ENCODE data around the gene NSD1.
"Not testable (repeated sequence)": the region's sequence is repeated elsewhere in the genome, so short reads cannot be mapped to it uniquely, and the experiment has no call there.

NSD1 gene

DNA sequence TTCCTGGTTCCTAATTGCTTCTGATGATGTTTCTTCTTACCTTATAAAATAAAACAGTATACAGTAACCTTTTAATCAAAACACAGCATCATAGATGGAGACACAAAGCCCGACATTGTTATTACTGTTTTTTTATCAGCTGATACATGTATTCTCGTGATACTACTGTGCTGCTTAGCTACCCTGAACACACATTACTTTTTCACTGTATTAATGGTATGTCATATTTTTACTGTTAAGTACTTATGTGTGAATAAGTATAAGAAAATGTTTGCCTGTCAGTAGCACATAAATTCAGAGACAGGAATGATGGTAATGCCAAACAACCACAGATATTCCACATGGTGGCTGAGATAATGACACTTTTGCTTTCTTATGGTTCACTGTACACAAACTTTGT is 101.3 kb downstream of the NSD1 start:
- no peak for DNase-seq

DNA sequence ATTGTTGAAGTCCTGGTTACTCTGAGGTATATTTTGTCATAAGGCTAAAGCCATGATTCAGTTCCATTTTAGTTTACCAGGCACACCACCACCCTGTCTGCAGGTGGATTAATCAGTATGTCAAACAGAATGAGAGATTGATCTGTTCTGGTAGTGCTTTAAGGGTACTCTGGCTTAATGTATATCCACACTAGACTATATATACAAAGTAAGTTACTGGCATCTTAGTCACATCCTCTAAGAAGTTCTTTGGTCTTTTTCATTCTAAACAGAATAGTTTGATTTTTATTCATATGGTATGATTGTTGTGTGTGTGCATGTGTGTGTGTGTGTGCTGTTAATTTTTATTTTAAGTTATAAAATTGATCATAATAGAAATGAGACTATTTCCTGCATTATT is 108.2 kb downstream of the NSD1 start:
- DNase-seq: no peak

DNA sequence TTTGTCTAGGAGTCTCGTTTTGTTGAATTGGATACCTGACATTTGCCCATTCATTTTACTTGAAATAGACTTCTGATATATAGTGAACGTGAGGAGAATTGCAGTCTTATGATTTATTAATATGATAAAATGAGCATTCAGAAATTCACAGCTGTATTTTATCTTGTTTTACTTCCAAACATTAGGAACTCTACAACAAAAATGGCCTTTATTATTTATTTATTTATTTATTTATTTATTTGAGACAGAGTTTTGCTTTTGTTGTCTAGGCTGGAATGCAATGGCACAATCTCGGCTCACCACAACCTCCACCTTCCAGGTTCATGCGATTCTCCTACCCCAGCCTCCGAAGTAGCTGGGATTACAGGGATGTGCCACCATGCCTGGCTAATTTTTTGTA is 108.7 kb downstream of the NSD1 start:
- no peak for DNase-seq

DNA sequence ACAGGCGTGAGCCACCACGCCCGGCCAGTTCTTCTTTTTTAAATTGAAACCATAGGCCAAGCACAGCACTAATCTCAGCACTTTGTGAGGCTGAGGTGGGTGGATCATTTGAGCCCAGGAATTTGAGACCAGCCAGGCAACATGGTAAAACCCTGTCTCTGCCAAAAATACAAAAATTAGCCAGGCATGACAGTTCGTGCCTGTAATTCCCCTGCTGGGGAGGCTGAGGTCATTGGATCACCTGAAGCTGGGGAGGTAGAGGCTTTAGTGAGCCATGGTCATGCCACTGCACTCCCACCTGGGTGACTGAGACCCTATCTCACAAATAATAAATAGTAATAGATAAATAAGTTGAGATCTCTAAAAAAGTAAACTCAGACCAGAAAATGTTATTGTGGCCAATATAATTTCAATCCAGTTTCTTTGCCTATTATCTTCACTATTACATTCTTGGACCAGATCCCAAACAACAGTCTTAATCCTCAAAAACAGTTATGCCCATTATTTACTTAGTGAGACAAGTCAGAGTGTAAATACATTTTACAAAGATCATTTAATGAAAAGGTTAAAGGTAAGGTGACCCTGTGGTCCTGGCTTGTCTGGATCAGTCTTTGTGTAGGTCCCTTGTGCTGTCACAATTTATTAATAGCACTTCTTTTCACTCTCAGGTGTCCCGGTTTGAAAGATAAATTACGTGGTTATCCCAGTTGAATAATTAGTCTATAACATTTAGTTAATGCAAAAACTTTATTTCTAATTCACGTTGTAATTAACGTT is 116.4 kb downstream of the NSD1 start:
- no peak for DNase-seq

DNA sequence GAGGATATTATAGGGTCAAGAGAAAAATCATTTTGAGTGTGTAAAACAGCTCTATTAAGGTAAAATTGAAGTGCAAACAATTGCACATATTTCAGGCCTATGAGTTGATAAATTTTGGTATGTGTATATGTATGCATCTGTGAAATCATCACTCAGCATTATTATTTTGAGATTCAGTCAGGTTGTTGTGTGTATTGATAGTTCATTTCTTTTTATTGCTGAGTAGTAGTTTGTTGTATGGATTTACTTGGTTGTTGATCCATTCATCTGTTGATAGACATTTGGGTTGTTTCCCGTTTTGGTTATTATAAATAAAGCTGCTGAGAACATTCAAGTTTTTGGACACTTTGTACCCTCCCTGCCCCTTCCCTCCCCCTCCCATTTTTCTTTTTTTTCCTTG is 119.7 kb downstream of the NSD1 start:
- no peak for DNase-seq

DNA sequence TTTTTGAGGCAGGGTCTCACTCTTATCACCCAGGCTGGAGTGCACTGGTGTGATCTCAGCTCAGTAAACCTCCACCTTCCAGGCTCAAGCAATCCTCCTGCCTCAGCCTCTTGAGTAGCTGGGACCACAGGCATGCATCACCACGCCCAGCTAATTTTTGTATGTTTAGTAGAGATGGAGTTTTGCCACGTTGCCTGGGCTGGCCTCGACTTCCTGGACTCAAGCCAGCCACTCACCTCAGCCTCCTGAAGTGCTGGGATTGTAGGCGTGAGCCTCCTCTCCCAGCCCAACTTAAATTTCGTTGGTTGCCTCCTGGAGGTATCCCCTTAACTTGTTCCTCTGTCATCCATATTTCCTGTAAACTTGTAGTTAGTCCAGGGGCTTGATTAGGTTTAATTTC is 122.7 kb downstream of the NSD1 start:
- DNase-seq: no peak

DNA sequence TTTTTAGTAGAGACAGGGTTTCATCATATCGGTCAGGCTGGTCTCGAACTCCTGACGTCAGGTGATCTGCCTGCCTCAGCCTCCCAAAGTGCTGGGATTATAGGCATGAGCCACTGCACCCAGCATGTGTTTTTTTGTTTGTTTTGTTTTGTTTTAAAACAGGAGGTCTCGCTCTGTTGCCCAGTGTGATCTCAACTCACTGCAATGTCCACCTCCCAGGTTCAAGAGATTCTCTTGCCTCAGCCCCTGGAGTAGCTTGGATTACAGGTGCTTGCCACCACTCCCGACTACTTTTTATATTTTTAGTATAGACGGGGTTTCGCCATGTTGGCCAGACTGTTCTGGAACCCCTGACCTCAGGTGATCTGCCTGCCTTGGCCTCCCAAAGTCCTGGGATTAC is 125.1 kb downstream of the NSD1 start:
- not testable (repeated sequence) for DNase-seq

DNA sequence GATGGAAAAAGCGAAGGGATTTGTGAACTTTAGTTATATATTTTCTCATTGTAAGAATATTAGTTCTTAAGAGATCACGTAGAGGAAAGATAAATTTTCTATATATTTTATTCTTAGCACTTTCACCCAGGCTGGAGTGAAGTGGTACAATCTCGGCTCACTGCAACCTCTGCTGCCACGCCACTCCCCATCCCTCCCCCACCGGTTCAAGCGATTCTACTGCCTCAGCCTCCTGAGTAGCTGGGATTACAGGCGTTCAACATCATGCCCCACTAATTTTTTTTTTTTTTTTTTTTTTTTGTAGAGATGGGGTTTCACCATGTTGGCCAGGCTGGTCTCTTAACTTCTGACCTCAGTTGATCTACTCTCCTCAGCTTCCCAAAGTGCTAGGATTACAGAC is 127.4 kb downstream of the NSD1 start:
- no peak for DNase-seq

DNA sequence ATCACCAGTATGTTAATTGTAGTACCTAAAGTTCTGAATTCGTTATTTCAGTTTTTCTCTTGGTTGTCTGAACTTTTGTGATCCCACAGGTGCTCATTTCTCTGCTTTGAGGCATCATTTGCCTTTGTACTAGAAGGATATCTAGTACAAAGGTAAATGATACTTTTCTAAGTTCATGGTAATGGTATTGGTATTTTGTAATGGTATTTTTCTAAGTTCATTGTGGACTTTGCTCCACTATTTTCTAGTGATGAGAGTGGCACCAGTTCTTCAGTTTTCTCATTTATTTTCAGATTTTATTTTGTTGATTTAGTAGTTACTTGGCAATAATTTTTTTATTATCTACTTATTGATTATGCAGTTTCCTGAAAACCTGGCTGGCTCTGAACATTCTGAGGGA is 127.9 kb downstream of the NSD1 start:
- DNase-seq: no peak

DNA sequence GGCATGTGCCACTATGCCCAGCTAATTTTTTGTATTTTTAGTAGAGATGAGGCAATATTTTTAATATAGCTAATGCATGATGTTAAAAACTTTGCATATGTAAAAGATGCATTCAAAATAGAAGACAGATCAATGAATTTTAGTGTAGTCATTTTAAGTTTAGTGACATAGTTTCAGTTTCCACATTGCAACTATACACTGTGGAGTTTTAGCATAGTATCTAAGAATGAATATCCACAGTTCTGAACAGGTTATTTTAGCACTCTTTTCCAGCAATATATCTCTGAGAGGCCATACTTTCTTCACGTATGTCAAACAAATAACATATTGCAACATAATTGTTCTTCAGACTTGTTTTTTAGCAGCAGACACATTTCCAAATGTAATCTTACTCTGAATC is 130.6 kb downstream of the NSD1 start:
- no peak for DNase-seq

DNA sequence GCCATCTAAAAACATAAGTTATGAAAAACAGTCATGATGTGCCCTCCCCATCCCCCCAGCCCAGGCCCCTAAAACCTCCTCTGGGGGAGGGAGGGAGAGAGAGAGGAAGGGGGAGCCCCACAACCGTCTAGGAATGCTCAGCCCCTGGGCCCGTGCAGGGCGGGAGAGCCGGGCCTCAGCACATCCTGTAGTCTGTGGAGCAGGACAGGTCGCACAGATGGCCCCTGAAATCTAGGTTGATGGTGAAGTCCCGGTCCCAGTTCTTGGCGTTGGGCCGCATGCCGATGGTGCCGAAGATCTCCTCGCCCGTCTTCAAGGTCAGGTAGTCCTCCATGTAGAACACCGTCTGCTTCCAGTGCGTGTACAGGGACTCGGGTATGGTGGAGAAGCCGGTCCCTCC is 131.8 kb downstream of the NSD1 start:
- no peak for DNase-seq

DNA sequence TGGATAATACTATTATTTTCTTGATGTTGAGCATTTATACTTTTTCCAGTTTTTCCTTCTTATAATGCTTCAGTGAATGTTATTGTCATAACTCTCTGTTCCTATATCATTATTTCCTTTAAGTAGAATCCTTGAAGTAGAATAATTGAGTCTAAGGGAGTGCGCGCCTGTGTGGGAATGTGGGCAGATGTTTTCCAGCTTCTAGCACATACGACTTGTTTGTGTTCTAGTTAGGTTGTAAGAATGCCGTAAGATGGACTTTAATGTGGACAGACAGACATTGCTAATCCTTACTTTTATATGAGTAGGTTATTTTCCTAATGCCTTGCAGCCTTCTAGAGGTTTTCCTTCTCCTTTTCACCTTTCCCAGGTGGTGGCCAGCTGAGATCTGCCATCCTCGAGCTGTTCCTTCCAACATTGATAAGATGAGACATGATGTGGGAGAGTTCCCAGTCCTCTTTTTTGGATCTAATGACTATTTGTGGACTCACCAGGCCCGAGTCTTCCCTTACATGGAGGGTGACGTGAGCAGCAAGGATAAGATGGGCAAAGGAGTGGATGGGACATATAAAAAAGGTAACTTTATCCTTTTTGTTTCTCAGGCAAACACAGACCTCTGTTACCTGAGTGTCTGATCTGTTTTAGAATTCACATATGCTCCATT is 135.8 kb downstream of the NSD1 start:
- DNase-seq: no peak

DNA sequence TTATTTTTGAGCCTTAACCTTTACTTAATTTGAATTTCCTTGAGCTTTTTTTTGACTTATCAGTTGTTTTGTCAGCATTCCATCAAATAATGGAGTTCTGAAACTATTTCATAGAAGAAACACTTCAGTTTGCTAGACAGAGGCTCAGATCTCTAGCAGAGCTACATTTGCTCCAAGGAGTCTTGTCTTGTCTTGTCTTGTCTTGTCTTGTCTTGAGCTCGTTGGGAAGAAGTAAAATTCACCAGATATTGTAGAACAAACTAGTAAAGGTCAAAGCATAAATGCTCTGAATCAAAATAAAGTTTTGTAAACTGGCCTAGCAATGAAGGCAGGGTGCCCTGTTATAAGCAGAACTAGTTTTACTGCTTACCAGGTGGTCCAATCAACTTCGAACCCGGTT is 136.4 kb downstream of the NSD1 start:
- DNase-seq: no peak

DNA sequence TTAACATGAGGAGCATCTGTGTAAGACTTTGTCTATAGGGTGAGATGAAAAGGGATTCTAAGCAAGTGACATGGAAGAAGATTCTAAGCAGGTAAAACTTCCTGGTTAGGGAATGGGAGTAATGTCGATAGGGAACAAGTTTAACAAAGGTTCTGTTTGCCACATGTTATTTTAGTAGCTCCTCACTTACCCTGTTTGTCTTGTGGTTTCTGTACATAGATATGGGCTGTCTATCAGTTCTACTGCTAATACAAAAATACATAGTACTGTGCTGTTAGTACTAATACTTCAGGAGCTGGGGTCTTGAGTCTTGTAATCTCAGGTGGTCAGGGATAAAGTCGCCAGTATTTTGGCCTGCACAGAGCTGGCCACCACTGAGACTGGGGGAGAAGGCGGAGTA is 137.1 kb downstream of the NSD1 start:
- no peak for DNase-seq

DNA sequence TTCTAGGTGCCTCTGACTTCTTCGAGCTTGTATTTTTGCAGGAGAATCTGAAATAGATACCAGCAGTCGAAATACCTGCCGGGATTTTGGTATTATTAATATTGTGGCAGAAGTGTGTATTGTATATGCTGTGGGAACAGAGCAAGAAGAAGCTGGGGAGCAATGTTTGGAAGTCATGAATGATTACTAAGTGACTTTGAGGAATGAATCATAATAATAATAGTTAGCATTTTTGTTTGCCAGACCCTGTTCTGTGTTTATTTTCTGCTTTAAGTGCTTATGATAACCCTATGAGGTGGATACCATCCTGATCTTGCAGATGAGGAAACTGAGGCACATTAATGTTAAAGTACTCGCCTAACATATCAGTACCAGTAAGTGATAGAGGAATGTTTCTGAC is 137.5 kb downstream of the NSD1 start:
- DNase-seq: no peak

DNA sequence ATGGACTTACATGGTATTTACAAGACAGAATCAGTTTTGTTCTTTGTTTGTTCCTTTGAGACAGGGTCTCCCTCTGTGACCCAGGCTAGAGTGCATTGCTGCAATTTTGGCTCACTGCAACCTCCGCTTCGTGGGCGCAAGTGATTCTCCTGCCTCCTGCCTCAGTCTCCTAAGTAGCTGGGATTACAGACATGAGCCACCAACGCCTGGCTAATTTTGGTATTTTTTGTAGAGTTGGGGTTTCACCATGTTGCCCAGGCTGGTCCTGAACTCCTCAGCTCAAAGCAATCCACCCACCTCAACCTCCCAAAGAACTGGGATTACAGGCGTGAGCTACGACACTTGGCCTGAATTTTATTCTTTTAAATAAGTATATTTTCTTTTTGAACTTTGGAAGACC is 142.3 kb downstream of the NSD1 start:
- no peak for DNase-seq

DNA sequence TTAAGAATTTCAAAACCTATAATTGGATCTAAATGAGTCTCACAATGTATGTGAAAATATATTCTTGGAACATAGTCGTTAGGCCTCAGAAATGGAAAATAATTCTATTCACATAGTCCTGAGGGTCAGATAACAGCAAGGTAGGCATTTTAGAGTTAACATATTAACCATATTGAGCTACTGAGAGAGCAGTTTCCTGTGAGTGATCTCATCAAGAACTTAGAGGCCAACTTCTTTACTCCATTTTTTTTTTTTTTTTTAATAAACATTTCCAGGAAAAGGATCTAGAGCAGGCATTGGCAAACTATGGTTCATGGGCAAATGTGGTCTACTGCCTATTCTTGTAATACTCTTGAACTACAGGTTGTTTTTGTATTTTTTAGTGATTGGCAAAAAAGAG is 143.3 kb downstream of the NSD1 start:
- DNase-seq: no peak

DNA sequence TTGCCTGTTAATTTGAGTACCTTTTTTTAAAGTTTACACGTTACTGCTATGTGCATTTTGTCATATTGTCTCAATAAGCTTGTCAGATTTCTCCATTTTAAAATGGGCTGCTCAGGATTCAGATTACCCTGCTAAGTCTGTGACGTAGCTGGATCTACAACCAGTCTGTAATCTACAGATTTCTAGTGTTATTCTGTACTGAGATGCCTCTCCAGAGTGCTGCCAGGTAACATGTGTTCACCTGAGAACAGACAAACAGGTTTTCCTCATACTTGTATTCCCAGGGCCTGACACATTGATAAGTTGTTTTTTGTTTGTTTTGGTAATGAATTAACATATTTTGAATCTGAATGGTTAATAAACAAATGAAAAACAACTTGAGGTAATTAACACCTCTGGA is 154.6 kb downstream of the NSD1 start:
- DNase-seq: no peak

DNA sequence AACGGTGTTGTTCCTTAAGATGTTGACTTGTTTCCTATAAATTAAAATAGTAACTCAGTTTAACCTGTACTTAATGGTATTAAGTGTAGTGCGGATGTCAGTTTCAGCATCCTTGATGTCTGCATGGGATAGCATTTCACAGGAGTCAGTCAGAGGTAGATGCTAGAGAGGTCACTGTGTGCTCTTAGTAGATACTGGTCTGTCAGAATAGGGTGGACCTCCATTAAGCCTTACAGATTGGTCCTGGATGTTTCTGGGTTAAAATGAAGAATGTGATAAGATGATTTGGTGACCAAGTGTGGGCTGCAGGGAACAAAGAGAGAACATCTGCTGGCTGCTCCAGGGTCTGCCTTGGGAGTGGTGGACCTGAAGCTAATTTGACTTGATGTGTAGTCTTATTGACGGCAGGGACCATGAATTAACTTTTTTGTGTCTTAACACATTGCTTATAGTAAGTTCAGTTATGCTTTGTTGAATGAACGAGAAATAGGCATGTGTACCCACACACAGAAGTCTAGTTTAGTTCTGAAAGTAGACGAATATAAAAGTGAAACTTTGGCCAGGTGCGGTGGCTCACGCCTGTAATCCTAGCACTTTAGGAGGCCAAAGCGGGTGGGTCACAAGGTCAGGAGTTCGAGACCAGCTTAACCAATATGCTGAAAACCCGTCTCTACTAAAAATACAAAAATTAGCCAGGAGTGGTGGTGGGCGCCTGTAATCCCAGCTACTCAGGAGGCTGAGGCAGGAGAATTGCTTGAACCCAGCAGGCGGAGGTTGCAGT is 157.4 kb downstream of the NSD1 start:
- no peak for DNase-seq

DNA sequence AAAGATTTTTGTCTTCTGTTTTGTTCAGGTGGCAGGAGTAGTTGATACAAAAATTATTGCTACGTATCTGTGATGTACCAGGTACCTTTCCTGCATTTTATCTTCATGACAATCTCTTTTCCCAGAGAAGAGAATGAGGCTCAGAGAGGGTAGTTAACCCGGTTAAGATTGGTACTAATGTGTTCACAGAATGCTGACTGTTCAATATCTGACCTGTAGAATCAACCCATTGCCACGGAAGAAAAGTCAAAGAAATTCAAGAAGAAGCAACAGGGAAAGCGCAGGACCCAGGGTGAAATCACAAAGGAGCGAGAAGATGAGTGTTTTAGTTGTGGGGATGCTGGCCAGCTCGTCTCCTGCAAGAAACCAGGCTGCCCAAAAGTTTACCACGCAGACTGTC is 158.2 kb downstream of the NSD1 start:
- DNase-seq: no peak

DNA sequence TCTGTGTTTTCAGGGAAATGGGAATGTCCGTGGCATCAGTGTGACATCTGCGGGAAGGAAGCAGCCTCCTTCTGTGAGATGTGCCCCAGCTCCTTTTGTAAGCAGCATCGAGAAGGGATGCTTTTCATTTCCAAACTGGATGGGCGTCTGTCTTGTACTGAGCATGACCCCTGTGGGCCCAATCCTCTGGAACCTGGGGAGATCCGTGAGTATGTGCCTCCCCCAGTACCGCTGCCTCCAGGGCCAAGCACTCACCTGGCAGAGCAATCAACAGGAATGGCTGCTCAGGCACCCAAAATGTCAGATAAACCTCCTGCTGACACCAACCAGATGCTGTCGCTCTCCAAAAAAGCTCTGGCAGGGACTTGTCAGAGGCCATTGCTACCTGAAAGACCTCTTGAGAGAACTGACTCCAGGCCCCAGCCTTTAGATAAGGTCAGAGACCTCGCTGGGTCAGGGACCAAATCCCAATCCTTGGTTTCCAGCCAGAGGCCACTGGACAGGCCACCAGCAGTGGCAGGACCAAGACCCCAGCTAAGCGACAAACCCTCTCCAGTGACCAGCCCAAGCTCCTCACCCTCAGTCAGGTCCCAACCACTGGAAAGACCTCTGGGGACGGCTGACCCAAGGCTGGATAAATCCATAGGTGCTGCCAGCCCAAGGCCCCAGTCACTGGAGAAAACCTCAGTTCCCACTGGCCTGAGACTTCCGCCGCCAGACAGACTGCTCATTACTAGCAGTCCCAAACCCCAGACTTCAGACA is 160.4 kb downstream of the NSD1 start:
- no peak for DNase-seq

DNA sequence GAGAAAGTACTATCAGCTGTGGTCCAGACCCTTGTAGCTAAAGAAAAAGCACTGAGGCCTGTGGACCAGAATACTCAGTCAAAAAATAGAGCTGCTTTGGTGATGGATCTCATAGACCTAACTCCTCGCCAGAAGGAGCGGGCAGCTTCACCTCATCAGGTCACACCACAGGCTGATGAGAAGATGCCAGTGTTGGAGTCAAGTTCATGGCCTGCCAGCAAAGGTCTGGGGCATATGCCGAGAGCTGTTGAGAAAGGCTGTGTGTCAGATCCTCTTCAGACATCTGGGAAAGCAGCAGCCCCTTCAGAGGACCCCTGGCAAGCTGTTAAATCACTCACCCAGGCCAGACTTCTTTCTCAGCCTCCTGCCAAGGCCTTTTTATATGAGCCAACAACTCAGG is 161.1 kb downstream of the NSD1 start:
- no peak for DNase-seq

DNA sequence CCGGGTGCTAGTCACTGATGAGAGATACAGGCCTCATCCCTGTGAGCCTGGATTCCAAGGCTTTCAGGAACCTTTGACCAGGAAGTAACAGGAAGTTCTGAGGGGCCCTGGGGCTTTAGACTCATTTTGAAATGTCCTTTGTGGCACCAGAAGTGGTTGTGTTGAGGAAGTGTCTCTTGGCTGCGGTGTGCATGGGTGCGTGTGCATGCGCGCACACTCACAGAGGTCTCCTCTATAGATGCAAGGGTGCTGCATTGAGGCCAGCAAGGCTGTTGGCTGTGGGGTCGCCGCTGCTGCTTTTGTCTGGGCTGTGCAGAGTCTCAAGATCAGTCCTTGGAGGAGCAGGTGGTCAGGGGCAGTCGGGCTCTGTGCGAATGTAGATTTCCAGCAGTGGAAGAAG is 162.4 kb downstream of the NSD1 start:
- DNase-seq: no peak

Data from activated CD4-positive, CD25-positive, alpha-beta regulatory T cell (primary cell).